Coronary artery (tissue), 2 donors: ENCODE measurements around the gene TSSK2.

Experiments used
- DNase-seq: peaks from one replicate; pipeline ENCODE4 v3.0.0-alpha.2; 2017; ENCODE audit warnings: low spot score
- H3K27ac ChIP-seq, 2 donors: fragments of 200-600 bp; sonication (generic); one replicate each; pipeline ENCODE4 v1.5.1; 2016 to 2019
- H3K4me3 ChIP-seq: fragments of 200-600 bp; sonication (generic); 2 replicates; pipeline ENCODE4 v1.5.1; 2016; ENCODE audit warnings: mild to moderate bottlenecking, moderate library complexity
- CTCF ChIP-seq: fragments of 200-600 bp; sonication (generic); IDR thresholded peaks from one replicate; pipeline ENCODE4 v1.5.1; 2019; ENCODE audit warnings: antibody characterized with exemption

The TSSK2 gene

GRCh38 chr22:19106886-19107729 lies 24.0 kb upstream of the TSSK2 start:
- Histone ChIP-seq H3K27ac (no peak overlapping the region), H3K4me3 (no peak overlapping the region)
- no peak for DNase-seq
- TF ChIP-seq CTCF: no peak

- H3K27ac ChIP-seq: no peak overlapping the region
- TF ChIP-seq CTCF: no peak
- DNase-seq: no peak
- no peak overlapping the region for H3K4me3 ChIP-seq
Observed at GRCh38 chr22:19107730-19108074, 23.4 kb upstream of the TSSK2 start.

GRCh38 chr22:19108807-19109197 lies 22.3 kb upstream of the TSSK2 start:
- no peak for TF ChIP-seq CTCF
- Histone ChIP-seq H3K27ac (no peak overlapping the region), H3K4me3 (no peak overlapping the region)
- no peak for DNase-seq

GRCh38 chr22:19109198-19110063 lies 21.7 kb upstream of the TSSK2 start:
- Histone ChIP-seq H3K4me3 (no peak overlapping the region), H3K27ac (peak overlapping the region in 1 of 2 donors; percentile 15)
- no peak for DNase-seq
- TF ChIP-seq CTCF: no peak

- peak overlapping the region in 1 of 2 donors; percentile 15 for H3K27ac ChIP-seq
- no peak for DNase-seq
- H3K4me3 ChIP-seq: no peak overlapping the region
- TF ChIP-seq CTCF: no peak
Observed at GRCh38 chr22:19110064-19110458, 21.0 kb upstream of the TSSK2 start.

- no peak for TF ChIP-seq CTCF
- DNase-seq: no peak
- Histone ChIP-seq H3K4me3 (no peak overlapping the region), H3K27ac (no peak overlapping the region)
Observed at GRCh38 chr22:19110646-19111045, 20.5 kb upstream of the TSSK2 start.
